OCI-LY7 (cell line): ENCODE data around the gene AGK.

Source experiments
- CTCF ChIP-seq: fragments of 200-600 bp; sonication (generic); conservative IDR thresholded peaks from 2 replicates; pipeline ENCODE4 v1.5.1; 2014; ENCODE audit warnings: mild to moderate bottlenecking, antibody characterized with exemption, low read length, moderate library complexity, mixed read lengths
- EZH2phosphoT487 ChIP-seq: fragments of 200-600 bp; sonication (generic); IDR thresholded peaks from 2 replicates; pipeline ENCODE4 v1.6.1; 2018; ENCODE audit warnings: low read depth, borderline replicate concordance, mild to moderate bottlenecking, mixed run types, antibody characterized with exemption, low read length, moderate library complexity, mixed read lengths

DNA sequence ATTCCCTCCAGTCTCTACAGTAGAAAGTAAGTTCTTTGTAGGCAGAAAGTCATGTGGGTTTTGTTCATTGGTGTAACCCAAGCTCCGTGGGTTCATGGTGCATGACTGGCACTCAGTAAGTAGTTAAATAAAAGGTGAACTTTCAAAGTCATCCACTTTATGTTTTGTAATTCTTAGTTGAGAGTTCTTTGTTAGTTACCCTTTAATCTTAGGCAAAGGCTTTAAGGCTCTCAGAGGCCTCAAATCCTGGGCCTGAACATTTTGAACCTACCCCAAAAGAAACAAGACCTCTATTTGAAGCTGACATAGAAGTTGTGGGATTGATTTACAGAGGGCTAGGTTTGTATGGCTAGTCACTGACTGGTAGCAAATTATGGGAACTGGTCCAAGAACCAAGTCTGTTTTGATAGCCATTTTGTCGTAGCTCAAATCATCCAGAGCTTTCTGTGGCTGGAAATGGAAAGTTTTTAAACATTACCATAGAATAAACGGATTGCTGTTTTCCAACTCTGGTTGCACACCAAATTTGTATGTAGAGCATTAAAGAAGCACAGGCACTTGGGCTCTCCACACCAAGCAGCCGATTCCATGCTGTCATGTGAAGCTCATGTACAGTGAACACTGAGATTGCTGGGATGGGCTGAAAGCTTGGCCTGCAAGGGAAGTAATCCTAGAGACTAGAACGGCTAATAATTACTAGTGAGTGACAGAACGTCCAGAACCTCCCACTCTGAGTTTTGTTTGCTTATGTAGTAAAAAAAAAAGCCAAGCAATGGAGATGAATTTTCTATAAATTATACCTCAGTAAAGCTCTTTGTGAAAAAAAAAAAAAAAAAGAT lies 97.3 kb downstream of the AGK start:
- TF ChIP-seq CTCF: no peak
- no peak for TF ChIP-seq EZH2phosphoT487
